ENCODE measurements around the gene PPP4R2. TPM values are rescaled to one million over a fixed set of nuclear protein-coding genes. Genes with fewer than 3 reads are reported as not detected.

The PPP4R2 gene, protein sequence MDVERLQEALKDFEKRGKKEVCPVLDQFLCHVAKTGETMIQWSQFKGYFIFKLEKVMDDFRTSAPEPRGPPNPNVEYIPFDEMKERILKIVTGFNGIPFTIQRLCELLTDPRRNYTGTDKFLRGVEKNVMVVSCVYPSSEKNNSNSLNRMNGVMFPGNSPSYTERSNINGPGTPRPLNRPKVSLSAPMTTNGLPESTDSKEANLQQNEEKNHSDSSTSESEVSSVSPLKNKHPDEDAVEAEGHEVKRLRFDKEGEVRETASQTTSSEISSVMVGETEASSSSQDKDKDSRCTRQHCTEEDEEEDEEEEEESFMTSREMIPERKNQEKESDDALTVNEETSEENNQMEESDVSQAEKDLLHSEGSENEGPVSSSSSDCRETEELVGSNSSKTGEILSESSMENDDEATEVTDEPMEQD
- total RNA-seq = 139 TPM

DNA sequence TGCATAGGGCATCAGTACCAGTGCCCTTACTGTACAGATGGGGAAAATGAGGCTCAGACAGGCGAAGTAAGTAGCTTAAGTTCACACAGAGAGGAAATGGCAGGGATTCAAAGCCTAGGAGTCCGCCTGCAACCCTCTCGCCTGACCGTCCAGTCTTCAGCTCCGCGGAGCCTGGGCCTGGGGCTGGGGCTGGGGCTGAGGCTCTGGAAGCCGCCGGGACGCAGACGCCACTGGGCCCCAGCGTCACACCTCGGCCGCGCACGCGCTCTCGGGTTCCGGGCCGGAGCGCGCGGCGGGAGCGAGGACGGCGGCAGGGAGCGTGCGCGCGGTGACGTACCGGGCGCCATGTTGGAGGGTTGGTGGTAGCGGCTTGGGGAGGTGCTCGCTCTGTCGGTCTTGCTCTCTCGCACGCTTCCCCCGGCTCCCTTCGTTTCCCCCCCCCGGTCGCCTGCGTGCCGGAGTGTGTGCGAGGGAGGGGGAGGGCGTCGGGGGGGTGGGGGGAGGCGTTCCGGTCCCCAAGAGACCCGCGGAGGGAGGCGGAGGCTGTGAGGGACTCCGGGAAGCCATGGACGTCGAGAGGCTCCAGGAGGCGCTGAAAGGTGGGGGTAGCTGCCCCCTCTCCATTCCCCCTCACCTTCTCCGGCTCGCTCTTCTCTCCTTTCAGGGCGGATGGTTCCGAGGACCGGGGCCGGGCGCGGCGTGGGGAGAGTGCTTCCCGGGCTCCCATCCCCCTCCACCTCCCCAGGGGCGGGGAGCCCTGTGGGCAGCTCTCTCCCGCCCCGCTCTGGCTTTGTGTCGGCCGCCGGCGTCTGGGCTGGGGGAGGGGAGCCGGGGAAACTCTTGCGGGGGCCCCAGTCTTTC is at the start of gene PPP4R2:
TSS of gene PPP4R2 (plus strand) at position 339 of the 861 bp plus-strand sequence. CDS start at position 566, 227 bp downstream.
- DNase-seq = peak; percentile 80

DNA sequence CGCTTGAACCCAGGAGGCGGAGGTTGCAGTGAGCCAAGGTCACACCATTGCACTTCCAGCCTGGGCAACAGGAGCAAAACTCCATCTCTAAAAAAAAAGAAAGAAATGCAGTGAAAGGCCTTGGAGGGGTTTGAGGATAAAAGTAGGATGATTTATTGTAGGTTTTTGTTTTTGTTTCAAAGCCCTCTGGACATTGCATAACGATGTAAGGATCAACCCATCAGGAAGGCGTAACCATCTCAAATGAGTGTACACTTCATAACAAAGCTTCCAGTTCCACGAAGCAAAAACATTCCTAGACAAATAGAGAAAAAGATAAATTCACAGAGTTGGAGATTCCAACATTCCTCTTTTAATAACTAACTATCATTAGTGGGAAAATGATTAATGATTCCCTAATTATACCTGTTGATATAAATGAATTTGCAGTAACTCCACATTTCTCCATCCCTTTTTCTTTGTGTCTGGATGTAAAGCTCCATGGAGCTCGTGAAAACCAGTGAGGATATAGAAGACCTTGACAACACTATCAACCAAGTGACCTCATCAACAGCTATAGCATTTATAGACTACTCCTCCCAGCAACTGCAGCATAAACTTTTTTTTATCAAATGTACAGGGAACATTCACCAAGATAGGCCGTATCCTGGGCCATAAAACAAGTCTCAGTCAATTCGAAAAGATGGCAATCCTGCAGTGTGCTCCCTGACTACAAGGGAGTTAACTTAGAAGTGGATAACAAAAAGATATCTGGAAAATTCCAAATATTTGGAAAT is 48.7 kb upstream of the PPP4R2 start:
- DNase-seq = no peak

DNA sequence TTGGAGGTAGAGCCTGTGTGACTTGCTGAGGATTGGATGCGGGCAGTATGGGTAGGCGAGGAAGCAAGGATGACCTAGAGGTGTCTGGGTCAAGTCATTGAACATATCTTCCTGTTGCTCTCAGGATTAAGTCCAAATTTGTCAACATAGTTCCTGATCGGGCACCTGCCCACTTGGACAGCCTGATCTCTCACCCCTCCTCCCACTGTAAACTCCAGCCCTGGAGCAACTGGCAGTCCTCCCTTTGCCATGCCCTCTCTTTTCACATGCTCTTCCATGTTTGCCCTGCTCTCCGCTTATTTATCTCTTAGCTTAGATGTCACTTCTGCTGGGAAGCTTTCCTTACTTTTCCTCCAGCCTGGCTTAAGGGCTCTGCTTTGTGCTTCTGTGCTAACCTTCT is 47.6 kb upstream of the PPP4R2 start:
- no peak for DNase-seq

DNA sequence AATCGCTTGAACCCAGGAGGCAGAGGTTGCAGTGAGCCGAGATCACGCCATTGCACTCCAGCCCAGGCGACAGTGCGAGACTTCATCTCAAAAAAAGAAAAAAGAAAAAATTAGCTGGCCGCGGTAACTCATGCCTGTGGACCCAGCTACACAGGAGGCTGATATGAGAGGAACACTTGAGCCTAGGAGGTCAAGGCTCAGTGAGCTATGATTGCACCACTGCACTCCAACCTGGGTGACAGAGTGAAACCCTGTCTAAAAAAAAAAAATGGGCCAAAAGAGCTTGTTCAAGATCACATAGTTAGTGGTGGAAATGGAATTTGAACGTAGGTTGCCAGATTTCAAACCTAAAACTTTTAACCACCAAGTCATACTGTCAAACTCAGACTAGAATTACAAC is 46.2 kb upstream of the PPP4R2 start:
- no peak for DNase-seq

DNA sequence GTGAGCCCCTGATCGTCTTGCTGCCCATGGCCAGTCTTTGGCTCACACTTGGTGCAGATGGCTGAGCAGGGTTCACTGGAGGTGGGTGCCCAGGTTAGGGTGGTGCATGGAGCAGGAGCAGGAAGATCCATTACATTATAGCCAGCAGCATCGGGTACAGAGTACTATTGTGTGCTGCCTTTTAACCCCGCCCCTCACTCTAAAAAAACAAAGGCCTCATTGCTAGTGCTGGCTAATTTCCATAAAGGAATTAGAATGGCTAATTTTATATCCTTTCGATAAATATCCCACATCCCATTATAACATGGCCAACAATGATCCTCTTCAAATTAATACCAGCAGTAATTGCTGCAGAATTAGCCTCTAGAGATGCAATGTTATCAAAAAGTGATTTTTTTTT is 45.8 kb upstream of the PPP4R2 start:
- DNase-seq = no peak

DNA sequence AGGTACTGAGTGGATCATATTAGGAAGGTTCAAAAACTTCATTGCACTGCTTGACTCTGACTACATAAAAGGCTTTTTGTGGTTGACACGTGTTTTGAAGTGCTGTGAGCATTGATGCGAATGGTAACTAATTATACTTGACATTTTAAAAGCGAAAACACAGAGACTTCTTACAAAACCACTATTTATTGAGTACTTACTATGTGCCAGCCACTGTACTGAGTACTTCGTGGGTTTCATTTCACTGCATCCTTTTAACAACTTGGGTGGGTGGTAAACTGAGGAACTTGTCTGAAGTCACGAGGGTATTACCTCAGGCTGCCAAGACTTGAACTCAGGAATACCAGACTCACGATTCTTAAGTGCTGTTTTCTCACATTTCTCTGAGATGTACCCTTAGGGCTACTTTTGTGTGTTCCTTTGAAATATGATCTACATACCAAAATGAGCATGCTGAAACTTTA is 45.3 kb upstream of the PPP4R2 start:
- DNase-seq = no peak

DNA sequence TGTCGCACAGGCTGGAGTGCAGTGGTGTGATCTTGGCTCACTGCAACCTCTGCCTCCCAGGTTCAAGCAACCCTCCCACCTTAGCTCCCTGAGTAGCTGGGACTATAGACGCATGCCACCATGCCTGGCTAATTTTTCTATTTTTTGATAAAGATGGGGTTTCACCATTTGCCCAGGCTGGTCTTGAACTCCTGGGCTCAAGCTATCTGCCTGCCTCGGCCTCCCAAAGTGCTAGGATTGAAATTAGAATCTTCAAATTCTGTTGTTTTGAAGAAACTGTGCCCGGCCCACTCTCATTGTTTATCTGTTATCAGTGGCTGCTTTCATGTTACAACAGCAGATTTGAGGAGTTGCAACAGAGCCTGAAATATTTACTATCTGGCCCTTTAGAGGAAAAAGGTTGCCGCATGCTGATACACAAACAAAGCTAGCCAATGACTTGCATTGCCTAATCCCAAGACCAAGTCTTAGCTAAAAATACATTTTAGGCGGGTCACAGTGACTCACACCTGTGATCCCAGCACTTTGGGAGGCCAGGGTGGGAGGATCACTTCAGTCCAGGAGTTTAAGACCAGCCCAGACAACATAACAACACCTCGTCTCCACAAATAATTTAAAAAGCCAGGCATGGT is 43.2 kb upstream of the PPP4R2 start:
- no peak for DNase-seq

DNA sequence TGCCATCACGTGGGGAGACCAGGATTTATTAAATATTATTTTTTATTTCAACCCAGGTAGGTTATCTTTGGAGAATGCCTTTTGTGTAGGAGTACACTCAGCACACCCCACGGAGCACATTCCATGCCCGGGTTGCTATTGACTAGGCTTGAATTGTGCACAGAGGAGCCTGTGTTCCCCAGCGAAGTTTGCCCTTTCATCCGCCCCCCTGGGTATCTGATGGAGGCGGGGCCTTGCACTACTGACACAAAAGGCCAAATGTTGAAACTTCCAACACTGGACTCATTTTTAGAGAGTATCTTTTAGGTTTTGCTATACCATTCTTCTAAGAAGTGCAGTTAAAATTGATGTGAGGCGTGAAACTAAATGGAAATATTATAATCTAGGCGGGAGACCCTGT is 39.3 kb upstream of the PPP4R2 start:
- peak; percentile 49 for DNase-seq

DNA sequence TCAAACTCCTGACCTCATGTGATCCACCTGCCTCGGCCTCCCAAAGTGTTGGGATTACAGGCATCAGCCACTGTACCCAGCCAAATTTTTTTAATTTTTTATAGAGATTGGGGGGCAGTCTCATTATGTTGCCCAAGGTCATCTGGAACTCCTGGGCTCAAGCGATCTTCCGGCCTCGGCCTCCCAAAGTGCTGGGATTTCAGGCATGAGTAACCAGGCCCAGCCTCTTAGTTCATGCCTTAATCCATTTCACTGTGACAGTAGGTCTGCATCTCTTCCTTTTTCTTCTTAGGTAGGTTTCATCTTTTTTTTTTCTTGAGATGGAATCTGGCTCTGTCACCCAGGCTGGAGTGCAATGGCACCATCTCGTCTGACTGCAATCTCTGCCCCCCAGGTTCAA is 37.3 kb upstream of the PPP4R2 start:
- no peak for DNase-seq

DNA sequence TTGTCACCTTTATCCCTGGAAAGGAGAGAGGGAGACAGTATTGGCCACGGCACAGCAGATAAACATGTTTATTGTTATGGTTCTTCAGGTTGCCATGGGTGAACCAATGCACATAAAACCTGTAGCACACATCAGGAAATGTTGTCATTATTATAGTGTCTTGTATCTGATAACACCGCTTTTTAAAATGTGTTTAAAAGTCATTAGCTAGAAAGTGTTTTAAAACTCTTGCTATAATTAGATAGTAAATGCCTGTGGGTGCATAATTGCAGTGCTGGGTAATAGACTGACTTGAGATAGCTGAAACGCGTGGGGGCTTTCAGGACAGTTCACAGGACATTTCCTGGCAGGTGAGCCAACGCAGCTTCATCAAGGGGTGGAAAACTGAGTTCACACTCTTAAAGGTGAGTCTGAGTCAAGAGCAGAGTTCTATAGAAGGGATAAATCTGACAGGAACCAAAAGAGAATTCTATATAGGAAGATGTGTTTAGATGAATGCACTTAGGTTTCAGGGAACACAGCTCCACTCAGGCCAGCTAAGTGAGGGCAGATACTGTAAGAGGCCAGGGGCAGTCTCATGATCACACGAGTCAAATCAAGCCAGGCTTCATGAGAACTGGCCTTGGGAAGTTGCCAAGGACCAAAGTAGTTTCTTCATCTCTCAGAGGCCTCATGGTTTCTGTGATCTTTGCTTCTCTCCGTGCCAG is 35.6 kb upstream of the PPP4R2 start:
- DNase-seq = no peak

DNA sequence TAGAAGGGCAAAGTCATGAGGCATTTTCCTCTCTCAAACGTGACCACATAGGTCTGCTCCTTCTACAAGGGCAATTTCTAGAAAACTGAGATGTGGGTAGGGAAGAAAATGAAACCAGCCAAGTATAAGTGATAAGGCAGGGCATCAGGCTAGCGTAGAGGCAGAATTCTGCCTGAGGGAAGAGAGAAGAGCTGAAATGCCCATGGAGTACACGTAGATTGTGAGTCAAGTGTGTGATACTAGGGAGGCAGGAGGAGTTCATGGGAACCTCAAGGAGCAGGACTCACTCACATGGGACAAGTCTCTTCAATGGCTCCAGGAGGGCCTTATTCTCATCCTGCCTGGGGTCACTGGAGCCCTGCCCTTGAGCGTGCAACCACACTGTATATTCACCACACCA is 34.9 kb upstream of the PPP4R2 start:
- DNase-seq = no peak

DNA sequence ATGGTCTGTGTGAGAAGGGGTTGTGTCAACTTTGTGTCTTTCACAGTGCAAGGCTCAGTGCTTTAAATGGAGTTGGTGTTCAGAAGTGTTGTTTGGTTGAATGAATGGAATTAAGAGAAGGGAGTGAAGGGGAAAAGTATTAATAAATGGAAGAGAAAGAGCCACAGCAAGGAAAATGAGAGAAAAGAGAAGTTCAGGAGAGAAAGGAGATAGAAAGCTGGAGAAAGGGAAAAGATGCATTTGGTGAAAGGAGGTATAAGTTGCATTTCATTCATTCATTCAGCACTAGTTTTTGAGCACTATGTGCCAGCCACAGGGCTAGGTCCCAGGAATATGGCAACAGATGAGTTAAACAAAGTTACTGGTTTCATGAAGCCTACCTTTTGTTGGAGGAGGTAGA is 34.3 kb upstream of the PPP4R2 start:
- no peak for DNase-seq

DNA sequence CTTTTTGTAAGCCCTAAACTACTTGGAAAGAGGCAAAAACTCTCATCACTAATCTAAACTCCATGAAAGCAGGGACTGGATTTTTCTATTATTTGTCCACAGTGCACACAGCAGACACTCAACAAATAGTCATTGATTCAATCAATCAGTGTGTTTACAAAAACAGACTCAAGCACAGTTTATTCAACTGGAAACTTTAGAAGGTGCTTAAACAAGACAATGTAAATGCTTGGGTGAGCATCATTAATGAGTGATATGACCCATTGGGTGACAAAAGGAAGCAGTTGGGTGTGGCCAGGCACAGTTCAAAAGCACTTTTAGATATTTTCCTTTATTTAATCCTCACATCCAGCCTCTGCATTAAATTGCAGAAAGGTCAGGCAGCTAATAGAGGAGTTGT is 32.0 kb upstream of the PPP4R2 start:
- no peak for DNase-seq

DNA sequence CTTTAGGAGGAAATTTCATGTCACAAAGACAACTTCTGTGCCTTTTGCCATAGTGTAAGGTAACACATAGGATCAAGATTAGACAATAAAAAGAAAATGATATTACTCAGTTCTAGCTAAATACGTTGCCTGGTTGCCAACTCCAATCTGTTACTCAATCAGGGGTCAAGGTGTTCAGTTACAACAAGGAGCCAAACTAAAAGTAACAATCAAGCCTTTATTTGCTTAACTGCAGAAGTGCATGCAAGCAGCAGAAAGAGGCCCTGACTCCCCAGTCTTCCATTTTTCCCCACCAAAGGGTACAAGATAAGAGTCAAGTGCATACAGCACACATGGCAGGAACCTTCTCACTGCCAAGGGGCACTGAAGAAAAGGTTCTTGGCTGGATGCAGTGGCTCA is 28.3 kb upstream of the PPP4R2 start:
- no peak for DNase-seq

DNA sequence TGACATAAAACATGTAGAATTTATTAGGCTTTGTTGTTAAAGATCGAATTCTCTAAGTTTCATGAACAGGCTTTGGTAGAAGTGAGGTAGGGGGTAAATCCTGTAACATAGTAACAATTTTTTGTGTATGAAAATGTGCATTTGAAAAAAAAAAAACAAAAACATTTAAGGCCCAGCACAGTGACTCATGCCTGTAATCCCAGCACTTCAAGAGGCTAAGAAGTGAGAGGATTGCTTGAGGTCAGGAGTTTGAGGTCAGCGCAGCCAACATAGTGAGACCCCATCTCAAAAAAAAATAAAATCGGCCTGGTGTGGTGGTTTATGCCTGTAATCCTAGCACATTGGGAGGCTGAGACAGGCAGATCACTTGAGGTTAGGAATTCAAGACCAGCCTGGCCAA is 26.8 kb upstream of the PPP4R2 start:
- DNase-seq = no peak

DNA sequence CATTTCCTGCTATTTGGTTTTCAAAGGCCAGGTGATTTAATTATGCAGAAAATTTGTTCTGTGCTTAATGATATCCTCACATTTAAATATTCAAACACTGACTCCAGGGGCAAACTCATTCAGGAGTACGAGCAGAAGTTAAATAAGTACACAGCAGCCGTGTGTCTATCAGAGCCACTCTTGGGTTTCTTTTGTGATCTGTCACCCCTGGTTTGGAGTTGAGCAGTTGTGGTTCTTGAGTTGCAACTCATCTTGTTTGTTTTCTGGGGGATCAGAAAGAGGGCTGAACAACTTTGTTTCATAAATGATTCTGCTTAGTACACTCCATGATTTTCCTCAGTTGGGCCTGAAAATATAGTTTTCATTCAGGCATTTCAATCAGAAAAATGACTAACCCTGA is 25.7 kb upstream of the PPP4R2 start:
- no peak for DNase-seq

DNA sequence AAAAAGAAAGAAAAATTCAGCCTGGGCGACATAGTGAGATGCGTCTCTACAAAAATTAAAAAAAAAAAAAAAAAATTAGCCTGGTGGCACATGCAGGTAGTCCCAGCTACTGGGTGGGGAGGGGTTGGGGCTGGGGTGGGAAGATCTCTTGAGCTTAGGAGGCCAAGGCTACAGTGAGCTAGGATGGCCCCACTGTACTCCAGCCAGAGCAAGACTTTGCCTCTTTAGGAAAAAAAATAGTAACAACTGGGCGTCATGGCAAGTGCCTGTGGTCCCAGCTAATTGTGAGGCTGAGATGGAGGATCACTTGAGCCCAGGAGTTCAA is 23.9 kb upstream of the PPP4R2 start:
- no peak for DNase-seq

DNA sequence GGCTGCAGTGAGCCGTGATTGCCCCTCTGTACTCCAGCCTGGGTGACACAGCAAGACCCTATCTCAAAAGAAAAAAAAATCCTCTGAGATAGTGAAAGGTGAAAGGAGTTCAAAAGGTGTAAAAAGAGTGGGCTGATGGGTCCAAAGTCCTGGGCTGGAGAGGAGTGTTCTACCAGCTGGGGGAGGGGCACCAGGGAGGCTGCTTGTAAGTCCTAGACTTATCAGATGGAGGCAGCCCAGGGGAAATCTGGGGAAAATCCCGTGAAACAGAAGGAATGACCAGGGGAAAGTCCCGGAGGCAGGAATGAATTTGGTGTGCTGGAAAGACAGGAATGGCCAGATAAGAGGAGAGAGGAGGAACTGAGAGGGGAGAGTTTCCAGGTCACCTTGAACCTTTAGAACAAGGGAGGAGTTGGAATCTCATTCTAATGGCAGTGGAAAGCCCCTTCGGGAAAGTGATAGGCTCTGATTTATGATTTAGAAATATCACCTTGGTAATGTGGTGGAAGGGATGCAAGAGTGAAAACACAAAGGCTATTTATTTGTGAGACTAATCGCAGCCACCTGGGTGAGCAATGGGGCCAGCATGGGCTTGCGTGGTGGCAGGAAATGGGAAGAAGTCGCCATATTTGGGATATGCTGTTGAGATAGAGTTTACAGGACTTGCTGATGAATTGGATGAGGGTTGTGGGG is 23.4 kb upstream of the PPP4R2 start:
- no peak for DNase-seq

DNA sequence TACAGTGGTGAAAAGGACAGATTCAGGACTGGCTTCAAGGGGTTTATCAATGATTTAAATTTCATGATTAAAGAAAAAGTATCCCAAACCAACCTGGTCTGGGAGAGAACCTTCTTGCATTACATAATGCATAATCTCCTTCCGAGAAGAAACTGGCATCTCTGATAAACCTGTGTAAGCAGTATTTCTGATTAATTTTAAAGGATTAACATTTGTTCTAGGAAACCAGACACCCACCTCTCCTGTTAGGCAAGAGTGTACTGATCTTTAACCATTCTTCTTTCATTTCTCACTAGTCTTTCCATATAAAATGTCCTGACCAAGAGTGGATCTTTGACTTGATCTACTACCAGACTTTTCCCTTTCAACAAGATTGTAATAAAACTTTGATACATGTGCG is 22.8 kb upstream of the PPP4R2 start:
- DNase-seq = no peak

DNA sequence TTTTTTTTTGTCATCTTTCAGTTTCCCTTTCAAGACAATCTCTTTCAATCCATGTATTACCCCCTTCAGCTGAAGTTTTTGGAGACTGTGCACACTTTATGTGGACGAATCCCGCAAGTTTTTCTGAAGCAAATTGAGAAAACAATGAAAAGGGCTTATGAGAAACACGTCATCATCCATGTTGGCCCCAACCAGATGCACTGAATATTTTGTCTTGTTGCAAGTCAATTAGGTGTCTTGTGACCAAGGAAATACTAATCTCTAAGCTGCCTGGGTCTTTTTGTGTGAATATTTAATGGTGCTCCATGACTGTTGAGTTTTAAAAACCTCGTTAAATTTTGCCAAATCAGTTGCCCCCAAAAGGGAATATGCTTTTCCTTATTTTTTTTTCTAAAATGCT is 21.7 kb upstream of the PPP4R2 start:
- DNase-seq = no peak

DNA sequence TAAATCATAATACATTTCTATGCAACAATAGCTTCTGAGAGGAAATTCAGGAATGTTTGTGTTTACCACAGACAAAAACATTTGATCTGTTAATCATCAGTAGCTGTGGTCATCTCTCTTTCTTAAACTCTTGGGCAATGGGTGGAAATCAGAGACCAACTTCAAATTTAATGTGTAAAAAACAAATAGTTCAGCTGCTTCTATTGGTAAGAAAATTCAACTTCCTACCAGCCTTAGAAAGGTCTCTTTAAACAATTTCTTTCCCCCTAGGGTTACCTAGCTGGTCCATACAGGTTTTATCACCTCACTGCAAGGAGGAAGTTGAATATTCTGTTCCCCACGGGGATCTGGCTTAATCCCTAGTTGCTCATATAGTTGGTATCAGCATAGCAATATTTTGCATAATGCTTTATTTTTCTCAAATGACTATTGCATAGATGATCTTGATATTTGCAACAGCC is 20.3 kb upstream of the PPP4R2 start:
- DNase-seq = no peak
